CMK (cell line): Measurements from ENCODE around the gene PCNX2.
"Not testable (repeated sequence)": the region's sequence is repeated elsewhere in the genome, so short reads cannot be mapped to it uniquely, and the experiment has no call there.

Experiments used
- DNase-seq: peaks from one replicate; pipeline ENCODE4 v3.0.0-alpha.2; 2010; ENCODE audit warnings: low read depth

The PCNX2 gene

DNA sequence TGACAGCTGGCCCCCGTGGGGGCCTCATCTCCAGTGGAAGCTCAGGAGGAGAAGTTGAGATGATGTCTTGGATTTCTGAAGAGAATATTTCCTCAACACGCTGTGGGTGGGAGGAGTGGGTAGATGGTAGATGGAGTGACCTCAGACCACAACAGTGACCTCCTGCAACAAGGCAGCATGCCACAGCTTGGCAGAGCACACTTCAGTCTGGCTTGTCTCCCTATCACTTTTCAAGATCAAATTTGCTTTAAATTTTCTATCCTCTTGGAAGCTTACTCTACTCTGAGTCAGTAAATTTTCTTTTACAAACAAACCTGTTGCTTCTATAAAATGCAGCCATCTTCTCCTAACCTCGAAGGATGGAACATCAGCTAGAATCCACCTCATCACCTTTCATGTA lies 285.4 kb downstream of the PCNX2 start:
- DNase-seq = no peak

- no peak for DNase-seq
Observed at GRCh38 chr1:233006541-233006973, 289.0 kb downstream of the PCNX2 start.

GRCh38 chr1:233006108-233006507 lies 289.4 kb downstream of the PCNX2 start:
- DNase-seq = no peak

GRCh38 chr1:233005703-233006102 lies 289.8 kb downstream of the PCNX2 start:
- no peak for DNase-seq

- no peak for DNase-seq
Observed at GRCh38 chr1:233005156-233005555, 290.4 kb downstream of the PCNX2 start.

GRCh38 chr1:233004451-233004850 lies 291.1 kb downstream of the PCNX2 start:
- no peak for DNase-seq

GRCh38 chr1:233003638-233004037 lies 291.9 kb downstream of the PCNX2 start:
- not testable (repeated sequence) for DNase-seq

- DNase-seq = no peak
Observed at GRCh38 chr1:232999956-233000625, 295.4 kb downstream of the PCNX2 start.

DNA sequence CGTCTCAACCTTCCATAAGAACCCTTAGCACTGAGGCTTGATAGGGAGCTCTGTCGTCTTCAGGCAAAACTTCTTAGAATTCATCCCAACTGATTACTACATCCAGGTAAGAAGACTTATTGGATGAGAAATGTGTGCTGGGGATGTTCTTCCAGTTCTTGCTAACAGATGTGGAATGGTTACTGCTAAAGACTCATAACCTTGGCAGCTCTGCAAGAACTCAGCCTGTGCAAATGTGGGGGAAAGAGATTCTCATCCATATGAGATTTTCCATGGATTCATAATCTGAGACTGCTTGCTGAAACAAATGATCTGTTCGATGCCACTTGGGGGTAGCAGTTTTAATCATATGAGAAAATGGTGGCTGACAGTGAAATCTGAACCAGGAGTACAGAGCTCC lies 296.9 kb downstream of the PCNX2 start:
- DNase-seq = no peak

GRCh38 chr1:232998138-232998537 lies 297.4 kb downstream of the PCNX2 start:
- no peak for DNase-seq

DNA sequence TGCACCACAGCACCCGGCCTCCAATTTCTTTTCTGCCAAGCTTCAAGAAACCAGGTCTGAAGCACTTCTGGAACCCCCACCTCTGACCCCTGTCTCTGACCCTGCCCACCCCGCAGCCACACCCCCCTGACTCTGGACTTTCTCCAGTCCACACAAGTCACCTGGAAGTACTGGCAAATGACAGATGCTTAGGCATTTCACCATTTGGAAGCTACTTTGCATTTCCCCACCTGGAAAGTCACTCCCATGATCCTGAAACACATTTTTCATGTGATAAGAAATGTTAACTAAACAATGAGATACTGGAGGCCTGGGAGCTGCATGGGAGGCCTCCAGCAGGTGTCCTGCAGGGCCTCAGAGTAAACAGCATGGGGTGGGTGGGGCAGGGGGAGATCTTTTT lies 299.4 kb downstream of the PCNX2 start:
- no peak for DNase-seq

DNA sequence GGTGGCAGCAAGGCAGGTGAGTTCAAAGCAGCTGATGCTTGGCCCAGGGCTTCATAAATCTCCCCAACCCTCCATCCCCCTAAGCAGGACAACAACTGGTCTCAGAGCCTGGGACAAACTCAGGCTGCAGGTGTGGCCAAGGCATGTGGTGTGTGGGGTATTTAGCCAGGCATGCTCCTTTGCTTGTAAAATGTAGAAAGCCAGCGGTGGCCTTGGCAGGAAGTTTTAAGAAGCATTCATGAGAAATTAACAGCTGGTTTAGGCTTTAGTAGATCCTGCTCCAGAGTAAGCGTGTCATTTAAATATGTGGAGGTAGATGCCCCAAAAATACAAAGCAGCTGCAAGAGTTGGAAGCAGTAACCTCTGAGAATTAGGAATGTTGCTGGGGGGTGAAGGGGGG lies 300.3 kb downstream of the PCNX2 start:
- no peak for DNase-seq

- no peak for DNase-seq
Observed at GRCh38 chr1:232993555-232993954, 302.0 kb downstream of the PCNX2 start.

DNA sequence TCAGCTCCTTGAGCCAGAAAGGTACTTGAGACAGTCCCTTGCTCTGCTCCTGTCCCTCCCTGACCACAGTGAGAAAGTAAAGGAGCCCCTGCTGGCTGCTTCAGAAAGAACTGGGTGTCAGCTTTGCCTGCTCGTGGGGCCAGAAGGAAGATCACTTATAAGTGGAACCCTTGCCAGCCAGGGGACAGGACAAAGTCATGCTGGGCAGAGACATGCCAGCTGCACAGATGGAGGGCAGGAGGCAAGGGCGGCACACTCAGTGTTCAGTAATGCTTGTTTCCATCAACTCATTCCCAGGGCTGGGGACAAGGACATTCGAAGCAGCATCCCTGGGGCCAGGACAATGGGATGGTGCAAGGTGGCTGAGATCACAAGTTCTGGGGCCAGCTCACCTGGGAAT lies 303.3 kb downstream of the PCNX2 start:
- DNase-seq = no peak

DNA sequence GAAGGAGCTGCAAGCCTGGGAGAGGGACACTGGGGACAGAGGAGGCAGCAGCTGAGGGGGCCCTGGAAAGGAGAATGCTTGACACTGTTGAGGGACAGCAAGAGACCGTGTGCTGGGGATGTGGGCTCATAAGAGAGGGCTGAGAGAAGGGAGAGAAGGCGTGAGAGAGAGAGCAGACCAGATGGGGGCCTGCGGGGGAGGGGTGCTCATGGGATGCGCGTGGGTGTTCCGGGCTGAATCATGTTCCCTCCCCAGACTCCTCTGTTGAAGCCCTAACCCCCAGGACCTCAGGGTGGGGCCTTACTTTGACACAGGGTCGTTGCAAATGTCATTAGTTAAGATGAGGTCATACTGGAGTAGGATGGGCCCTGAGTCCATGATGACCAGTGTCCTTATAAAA lies 304.3 kb downstream of the PCNX2 start:
- DNase-seq = no peak

DNA sequence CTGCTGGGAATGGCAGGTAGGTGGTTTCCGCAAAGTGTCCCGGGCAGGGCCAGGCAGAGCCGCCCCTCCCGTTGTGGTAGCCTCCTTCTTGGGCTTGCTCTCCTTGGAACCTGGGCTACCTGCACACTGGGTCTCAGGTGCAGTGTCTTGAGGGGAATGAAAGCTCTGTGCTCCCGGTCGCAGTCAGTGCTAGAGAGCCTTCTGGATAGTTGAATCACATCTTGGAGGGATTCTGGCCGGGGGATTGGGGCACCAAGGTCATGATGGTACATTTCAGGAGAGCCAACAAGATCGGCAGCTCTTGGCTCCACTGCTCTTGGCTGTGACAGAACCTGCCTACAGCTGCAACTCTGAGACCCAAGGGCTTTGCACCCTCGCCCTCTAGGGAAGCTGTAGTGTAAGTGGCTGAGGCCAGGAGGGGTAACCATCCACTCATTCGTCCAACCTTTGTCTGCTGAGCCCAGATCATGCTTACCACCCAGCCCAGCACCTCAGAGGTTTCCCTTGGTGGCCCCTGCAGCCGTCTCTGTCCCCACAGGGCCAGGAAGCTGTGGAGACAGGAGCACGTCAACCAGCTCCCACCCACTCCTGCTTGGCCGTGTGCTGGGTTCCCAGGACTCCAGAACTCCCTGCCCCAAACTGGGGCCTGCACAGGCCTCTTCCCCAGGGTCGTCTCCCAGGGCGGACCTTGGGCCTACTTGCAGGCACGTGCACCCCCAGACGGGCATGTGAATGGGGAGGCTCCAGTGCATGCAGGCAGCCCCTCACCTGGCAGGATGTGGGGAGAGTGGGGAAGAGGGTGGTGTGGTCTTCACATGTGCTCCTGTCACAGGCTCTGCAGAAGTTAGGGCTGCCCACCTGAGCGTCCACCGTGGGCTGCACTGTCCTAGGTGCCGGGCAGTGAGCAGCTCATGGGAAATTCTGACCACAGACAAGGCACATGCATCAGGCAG lies 305.1 kb downstream of the PCNX2 start:
- no peak for DNase-seq

GRCh38 chr1:232988572-232989040 lies 306.9 kb downstream of the PCNX2 start:
- DNase-seq = no peak

DNA sequence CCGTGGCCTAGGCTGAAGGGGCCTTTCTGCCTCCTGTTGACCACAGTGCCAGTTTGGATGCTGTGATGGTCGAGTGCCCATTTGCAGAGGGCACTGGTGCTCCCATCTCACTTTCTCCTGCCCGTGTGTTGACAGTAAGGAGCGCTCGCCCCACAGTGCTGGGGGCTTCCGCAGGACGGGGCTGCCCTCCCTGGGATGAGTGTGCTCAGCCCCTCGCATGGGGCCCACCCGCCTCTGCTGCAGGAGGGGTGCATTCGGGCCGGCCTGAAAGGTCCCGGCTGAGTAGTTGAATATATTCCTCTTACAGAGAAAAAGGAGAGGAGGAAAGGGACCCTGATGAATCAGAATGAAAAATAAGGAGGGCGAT lies 307.8 kb downstream of the PCNX2 start:
- no peak for DNase-seq

GRCh38 chr1:232987046-232987773 lies 308.3 kb downstream of the PCNX2 start:
- DNase-seq = no peak

- no peak for DNase-seq
Observed at GRCh38 chr1:232986527-232986922, 309.0 kb downstream of the PCNX2 start.

- no peak for DNase-seq
Observed at GRCh38 chr1:232985882-232986526, 309.5 kb downstream of the PCNX2 start.
